ENCODE results near the gene S100A7.

DNA sequence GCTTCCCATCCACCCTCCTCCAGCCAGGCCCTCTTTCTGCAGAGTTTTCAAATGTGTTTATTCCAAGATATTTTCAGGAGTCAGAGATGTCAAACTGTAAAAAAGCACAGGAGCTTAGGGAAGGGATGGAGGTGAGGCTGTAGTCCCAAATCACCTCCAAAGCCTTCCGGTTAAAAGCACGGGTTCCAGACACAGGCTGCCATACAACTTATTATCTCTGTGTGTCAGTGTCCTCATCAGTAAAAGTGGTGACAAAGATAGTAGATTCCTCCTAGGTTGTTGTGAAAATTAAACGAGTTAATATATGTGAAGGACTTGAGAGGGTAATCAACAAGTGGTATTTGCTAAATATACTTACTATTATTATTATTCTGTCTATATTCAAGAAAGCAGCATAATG, 29.0 kb downstream of the S100A7 start:
- TF ChIP-seq, protein P1, sequence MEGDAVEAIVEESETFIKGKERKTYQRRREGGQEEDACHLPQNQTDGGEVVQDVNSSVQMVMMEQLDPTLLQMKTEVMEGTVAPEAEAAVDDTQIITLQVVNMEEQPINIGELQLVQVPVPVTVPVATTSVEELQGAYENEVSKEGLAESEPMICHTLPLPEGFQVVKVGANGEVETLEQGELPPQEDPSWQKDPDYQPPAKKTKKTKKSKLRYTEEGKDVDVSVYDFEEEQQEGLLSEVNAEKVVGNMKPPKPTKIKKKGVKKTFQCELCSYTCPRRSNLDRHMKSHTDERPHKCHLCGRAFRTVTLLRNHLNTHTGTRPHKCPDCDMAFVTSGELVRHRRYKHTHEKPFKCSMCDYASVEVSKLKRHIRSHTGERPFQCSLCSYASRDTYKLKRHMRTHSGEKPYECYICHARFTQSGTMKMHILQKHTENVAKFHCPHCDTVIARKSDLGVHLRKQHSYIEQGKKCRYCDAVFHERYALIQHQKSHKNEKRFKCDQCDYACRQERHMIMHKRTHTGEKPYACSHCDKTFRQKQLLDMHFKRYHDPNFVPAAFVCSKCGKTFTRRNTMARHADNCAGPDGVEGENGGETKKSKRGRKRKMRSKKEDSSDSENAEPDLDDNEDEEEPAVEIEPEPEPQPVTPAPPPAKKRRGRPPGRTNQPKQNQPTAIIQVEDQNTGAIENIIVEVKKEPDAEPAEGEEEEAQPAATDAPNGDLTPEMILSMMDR (conservative IDR thresholded peaks at IDR 0.05 in 1 of 2, IDR thresholded peaks at IDR 0.05 in 1 of 2; ENCODE audit: low read depth in 1 of 2, low read length in 2 of 2), result no peak
- TF ChIP-seq EZH2 (IDR thresholded peaks at IDR 0.05; ENCODE audit: low read length, missing control alignments), result no peak
